Pancreas (tissue), 10 donors: Measurements from ENCODE around the gene GCGR. TPM values are rescaled to one million over a fixed set of nuclear protein-coding genes. Genes with fewer than 3 reads are reported as not detected.

Experiments
- ATAC-seq, 4 donors: fragments of 200-7000 bp; cut with Tn5 transposase; one replicate each; pipeline versions ENCODE4 v1.8.0 to v1.9.1; 2020; ENCODE audit warnings: mild to moderate bottlenecking in 4 of 4, moderate library complexity in 4 of 4
- DNase-seq, 6 donors: peaks; one replicate each; pipeline ENCODE4 v3.0.0-alpha.2; 2020
- FAIRE-seq: peaks from 2 replicates; lab custom pipeline; 2012; peaks lifted over from hg19 to GRCh38; lab: Jason Lieb, UNC
- H3K27ac ChIP-seq, 4 donors: fragments of 200-600 bp; sonication (generic); 1 replicate in 3 of 4; 2 replicates in 1 of 4; pipeline versions ENCODE4 v1.5.0 to v1.8.0; 2020
- H3K27me3 ChIP-seq, 4 donors: fragments of 200-600 bp; one replicate each; pipeline ENCODE4 v1.8.0; 2021
- H3K36me3 ChIP-seq, 3 donors: fragments of 200-600 bp; sonication (generic) in 1 of 3; one replicate each; pipeline versions ENCODE4 v1.5.0 to v1.8.0; 2020 to 2021
- H3K4me1 ChIP-seq, 3 donors: fragments of 200-600 bp; one replicate each; pipeline ENCODE4 v1.8.0; 2021
- H3K4me3 ChIP-seq, 4 donors: fragments of 200-600 bp; sonication (generic) in 2 of 4; one replicate each; pipeline versions ENCODE4 v1.5.0 to v1.8.0; 2020 to 2021
- H3K9me3 ChIP-seq, 4 donors: fragments of 200-600 bp; one replicate each; pipeline ENCODE4 v1.8.0; 2021
- WGBS, 2 donors: extraction: QIAGEN DNeasy Blood & Tissue Kit; methylation state at CpG; one replicate each; pipeline ENCODE4 v1.1.7; 2013; 5-methylcytosine and 5-hydroxymethylcytosine counted together
- intact Hi-C, 3 donors: fragments of 100-400 bp; cut with DNase I; formaldehyde crosslinking; loops; one replicate each; pipeline versions ENCODE4 v1.11.1 to v1.14.2; 2022
- polyA plus RNA-seq, 2 donors: library from polyadenylated mRNA; stranded (reverse); fragments of 200-250 nt; gene quantifications; one replicate each; pipeline ENCODE4 v1.2.3, GENCODE V29; 2013
- total RNA-seq, 6 donors: library from RNA; stranded (reverse); fragmentation: NEBNext Ultra II Directional in 4 of 6; extraction: Animal tissue kit (Norgen Biotek cat#: 25700) in 4 of 6; gene quantifications; one replicate each; pipeline versions ENCODE4 v1.2.1 to v1.2.4, GENCODE V29; 2021 to 2023
- TF ChIP-seq, protein P1 (sequence below), 4 donors: fragments of 200-600 bp; sonication (generic) in 3 of 4; IDR thresholded peaks; one replicate each; pipeline versions ENCODE4 v1.5.0 to v1.8.0; 2021; ENCODE audit warnings: antibody characterized with exemption in 4 of 4
- donor health status: healthy with polysubstance abuse.
- donor health status: DM: no; HTN: no; CAD: no; lungs with moderate emphysema.
- donor health status: DM: no; HTN: no; CAD: no.
- donor health status: control.
- donor health status: control.
- donor health status: Bipolar disorder and iron deficiency.
- donor health status: DM: yes; HTN: yes; CAD: no.
- donor health status: DM: no; HTN: no; CAD: no.
- donor health status: DM: no; HTN: no; CAD: no.
- donor health status: DM: yes; HTN: yes; CAD: no.

GCGR gene
- total and polyA plus RNA-seq, 8 donors, result 0.28 to 22.7 (median 1.5) TPM; not detected in 1

DNA sequence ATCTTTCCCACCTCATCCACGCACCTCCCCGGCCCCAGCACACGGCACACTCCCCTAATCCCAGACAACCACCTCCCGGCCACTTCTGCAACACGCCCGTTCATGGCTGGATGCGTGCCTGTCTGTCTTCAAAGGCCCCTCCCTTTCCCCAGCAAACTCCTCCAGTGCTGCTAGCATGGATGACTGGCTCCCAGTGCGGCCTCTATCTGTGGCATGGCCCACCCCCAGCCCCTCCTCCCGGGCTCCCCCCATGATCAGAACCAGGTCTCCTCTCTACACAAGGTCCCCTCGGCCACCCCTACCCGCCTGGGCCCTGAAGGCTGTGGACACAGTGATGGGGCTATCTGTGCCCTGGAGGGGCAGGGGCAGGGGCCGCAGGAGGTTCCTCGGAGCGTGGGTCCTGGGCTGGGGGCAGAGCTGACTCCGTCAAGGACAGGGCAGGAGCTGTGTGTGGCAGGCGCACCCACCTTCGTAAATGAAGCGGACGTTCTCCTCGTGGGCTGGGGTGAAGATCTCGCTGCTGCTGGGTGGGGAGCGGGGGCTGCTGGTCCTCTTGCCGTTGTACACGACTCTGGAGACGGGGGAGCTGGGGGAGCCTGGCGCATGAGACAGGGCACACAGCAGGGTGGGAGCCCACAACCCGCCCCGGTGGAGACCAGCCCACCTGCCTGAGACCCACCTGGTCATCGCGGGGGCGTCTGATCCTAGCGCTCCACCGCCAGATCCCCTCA is 20.0 kb downstream of the GCGR start:
- no peak for ATAC-seq
- H3K27ac ChIP-seq, result no peak overlapping the region
- peaks cover 0 to 5% (median 0%) of the 10 kb centered on the region in 3 donors for H3K36me3 ChIP-seq
- H3K9me3 ChIP-seq, result no peaks in the 10 kb centered on the region
- peaks cover 16 to 19% (median 16%) of the 10 kb centered on the region in 3 donors for H3K4me1 ChIP-seq
- TF ChIP-seq, protein P1, sequence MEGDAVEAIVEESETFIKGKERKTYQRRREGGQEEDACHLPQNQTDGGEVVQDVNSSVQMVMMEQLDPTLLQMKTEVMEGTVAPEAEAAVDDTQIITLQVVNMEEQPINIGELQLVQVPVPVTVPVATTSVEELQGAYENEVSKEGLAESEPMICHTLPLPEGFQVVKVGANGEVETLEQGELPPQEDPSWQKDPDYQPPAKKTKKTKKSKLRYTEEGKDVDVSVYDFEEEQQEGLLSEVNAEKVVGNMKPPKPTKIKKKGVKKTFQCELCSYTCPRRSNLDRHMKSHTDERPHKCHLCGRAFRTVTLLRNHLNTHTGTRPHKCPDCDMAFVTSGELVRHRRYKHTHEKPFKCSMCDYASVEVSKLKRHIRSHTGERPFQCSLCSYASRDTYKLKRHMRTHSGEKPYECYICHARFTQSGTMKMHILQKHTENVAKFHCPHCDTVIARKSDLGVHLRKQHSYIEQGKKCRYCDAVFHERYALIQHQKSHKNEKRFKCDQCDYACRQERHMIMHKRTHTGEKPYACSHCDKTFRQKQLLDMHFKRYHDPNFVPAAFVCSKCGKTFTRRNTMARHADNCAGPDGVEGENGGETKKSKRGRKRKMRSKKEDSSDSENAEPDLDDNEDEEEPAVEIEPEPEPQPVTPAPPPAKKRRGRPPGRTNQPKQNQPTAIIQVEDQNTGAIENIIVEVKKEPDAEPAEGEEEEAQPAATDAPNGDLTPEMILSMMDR (IDR thresholded peaks at IDR 0.05), result no peak
- peak in 1 of 6 donors; percentile 78 for DNase-seq
- H3K4me3 ChIP-seq, result no peak overlapping the region
- no peak for FAIRE-seq
- 91 to 94% methylated on average over 31 to 33 of the region's 33 CpGs for WGBS, 2 donors
- intact Hi-C loops, result no loop called here
- H3K27me3 ChIP-seq, result no peaks in the 10 kb centered on the region

DNA sequence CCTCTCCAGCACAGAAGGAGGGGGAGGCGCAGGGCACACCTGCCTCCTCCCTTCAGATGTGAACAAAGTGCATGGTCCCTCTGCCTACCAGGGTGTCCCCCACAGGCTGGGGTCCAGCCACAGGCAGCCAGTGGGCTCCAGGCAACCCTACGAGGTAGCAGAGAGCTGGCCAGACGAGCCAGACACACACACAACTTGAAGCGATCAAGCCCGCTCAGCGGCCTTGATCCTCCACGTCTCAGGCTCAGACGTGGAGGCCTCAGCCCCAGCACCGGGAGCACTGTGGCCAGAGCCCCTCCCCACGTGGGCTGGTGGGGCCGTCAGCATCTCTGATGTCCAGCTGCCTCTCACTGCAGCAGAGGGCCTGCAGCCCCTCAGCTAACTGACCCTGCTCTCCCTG is 20.6 kb downstream of the GCGR start:
- intact Hi-C loops, result no loop called here
- Histone ChIP-seq H3K36me3 (peaks cover 0 to 5% (median 0%) of the 10 kb centered on the region in 3 donors), H3K9me3 (no peaks in the 10 kb centered on the region), H3K4me3 (no peak overlapping the region), H3K27ac (no peak overlapping the region), H3K4me1 (peaks cover 16 to 19% (median 16%) of the 10 kb centered on the region in 3 donors), H3K27me3 (no peaks in the 10 kb centered on the region)
- 86 to 95% methylated on average over 10 to 11 of the region's 11 CpGs for WGBS, 2 donors
- ATAC-seq, result no peak
- TF ChIP-seq, protein P1 (IDR thresholded peaks at IDR 0.05), result no peak
- DNase-seq, result peak in 1 of 6 donors; percentile 57
- no peak for FAIRE-seq

DNA sequence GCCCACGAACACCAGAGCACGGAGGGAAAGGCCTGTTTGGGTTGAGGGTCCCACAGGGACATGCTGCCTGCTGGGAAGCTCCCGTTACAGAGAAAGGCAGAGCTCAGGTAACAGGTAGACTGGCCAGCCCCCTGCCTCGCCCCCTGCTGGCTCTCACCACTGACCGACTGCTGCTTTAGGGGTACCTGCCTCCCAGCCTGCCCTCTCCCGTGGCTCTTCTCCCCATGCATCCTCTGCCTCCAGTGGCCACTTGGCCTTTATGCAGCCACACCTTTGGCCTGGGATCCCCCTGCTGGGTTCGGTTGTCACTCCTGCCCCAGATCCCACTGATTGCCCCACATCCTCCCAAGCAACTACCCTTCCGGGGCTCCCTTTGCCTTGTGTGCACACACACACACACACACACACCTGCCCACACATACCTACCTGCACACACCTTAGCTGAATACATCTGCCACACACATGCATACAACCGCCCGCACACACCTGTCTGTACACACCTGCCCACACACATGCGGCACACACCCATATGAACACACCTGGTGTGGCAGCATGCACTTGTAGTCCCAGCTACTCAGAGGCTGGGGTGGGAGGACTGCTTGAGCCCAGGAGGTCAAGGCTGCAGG is 22.0 kb downstream of the GCGR start:
- TF ChIP-seq, protein P1 (IDR thresholded peaks at IDR 0.05), result no peak
- ATAC-seq (no peak), FAIRE-seq (no peak), DNase-seq (peak in 1 of 6 donors; percentile 41)
- intact Hi-C loops, result no loop called here
- no peaks in the 10 kb centered on the region for H3K9me3 ChIP-seq
- H3K27me3 ChIP-seq, result no peaks in the 10 kb centered on the region
- H3K4me1 ChIP-seq, result peaks cover 16 to 19% (median 16%) of the 10 kb centered on the region in 3 donors
- H3K36me3 ChIP-seq, result peaks cover 0 to 5% (median 0%) of the 10 kb centered on the region in 3 donors
- WGBS, 2 donors, result 87 to 90% methylated on average over 11 of the region's 11 CpGs
- no peak overlapping the region for H3K27ac ChIP-seq
- no peak overlapping the region for H3K4me3 ChIP-seq

DNA sequence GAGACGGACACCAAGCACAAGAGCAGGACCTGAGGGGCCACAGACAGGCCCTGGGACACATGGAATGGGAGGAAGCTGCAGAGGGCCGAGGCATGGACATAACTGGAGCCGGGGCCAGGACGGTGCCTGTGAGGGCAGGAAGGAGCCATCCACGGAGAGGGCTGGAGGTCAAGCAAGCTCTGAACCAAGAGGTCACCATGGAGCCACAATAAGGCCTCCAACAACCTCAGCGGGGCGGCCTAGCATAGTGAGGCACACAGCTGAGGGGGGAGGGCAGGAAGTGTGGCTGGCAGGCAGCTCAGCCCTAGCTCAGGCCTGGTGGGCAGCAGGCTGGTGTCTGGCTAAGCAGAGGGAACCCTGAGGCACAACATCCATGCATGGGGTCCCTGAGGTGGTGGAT is 24.7 kb downstream of the GCGR start:
- TF ChIP-seq, protein P1 (IDR thresholded peaks at IDR 0.05), result no peak
- Histone ChIP-seq H3K4me3 (no peak overlapping the region), H3K36me3 (no peaks in the 10 kb centered on the region), H3K4me1 (peaks cover 2 to 9% (median 4%) of the 10 kb centered on the region in 3 donors), H3K9me3 (no peaks in the 10 kb centered on the region), H3K27me3 (no peaks in the 10 kb centered on the region), H3K27ac (peak overlapping the region in 1 of 4 donors; percentile 13)
- FAIRE-seq, result no peak
- no peak for ATAC-seq
- WGBS, 2 donors, result 60 to 62% methylated on average over 7 of the region's 7 CpGs
- intact Hi-C loops, result no loop called here
- DNase-seq, result peak in 1 of 6 donors; percentile 62
